K562 (cell line): ENCODE measurements around the gene SOST.

ENCODE experiments used
- DPF2 ChIP-seq: fragments of 450-650 bp; IDR thresholded peaks from 2 replicates; pipeline ENCODE4 v1.6.1; 2016
- FOXM1 ChIP-seq, 2 experiments: fragments of 450-650 bp in 1 of 2; sonication (generic) in 1 of 2; formaldehyde crosslinking in 1 of 2; IDR thresholded peaks; 2 replicates each; pipeline versions ENCODE4 v1.6.1 to v1.9.0; 2017 to 2022; ENCODE audit warnings: low read depth in 2 of 2, mild to moderate bottlenecking in 2 of 2, missing genetic modification reagents in 1 of 2, moderate library complexity in 1 of 2
- MEF2D ChIP-seq: conservative IDR thresholded peaks from 2 replicates; pipeline ENCODE4 v1.6.1; 2016; ENCODE audit warnings: low read depth, missing genetic modification characterization, missing compliant biosample characterization
- POLR2A ChIP-seq: fragments of 450-650 bp; conservative IDR thresholded peaks from 2 replicates; pipeline ENCODE4 v1.6.1; 2016
- TF ChIP-seq, protein P1 (sequence below): sonication (generic); formaldehyde crosslinking; IDR thresholded peaks from 2 replicates; pipeline ENCODE4 v1.8.1; 2023; ENCODE audit warnings: mild to moderate bottlenecking, missing genetic modification reagents
- TF ChIP-seq, protein P2 (sequence below), 3 experiments: IDR thresholded peaks in 2 of 3; conservative IDR thresholded peaks in 1 of 3; 2 replicates each; pipeline ENCODE4 v1.5.1; 2011 to 2012; ENCODE audit warnings: low read length in 3 of 3, mild to moderate bottlenecking in 3 of 3, control low read depth in 2 of 3, improper control_type of control experiment in 1 of 3, inconsistent platforms in 1 of 3, low read depth in 1 of 3, mixed read lengths in 1 of 3, moderate library complexity in 1 of 3; ENCODE audit not compliant: insufficient read depth in 2 of 3
- TF ChIP-seq, protein P3 (sequence below), 2 experiments: fragments of 450-650 bp in 1 of 2; sonication (generic) in 1 of 2; formaldehyde crosslinking; conservative IDR thresholded peaks; 2 replicates each; pipeline versions ENCODE4 v1.4.0 to v1.8.1; 2020 to 2022; ENCODE audit warnings: mild to moderate bottlenecking in 1 of 2, missing genetic modification reagents in 1 of 2
- TF ChIP-seq, protein P4 (sequence below): sonication (generic); formaldehyde crosslinking; IDR thresholded peaks from 2 replicates; pipeline ENCODE4 v1.8.1; 2022; ENCODE audit warnings: missing genetic modification reagents

DNA sequence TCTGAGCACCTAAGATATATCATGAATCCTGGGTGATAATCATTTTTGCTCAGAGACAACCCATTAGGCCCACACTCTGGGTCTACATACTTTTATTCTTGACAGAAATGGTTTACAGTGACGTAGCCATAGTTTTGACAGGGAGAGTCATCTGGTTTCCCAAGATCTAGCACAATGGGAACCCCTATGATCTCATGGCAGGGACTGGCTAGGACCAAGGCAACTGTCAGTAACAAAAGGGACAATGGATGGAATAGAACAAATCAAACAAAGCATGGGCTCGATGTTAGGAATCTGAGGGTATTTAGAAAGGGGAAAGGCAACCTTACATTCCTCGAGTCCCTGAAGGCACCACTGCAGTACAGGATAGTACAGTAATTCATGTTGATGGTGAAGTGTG lies 42.1 kb upstream of the SOST start:
- TF ChIP-seq FOXM1 (IDR thresholded peaks at IDR 0.05; ENCODE audit: low read depth) = no peak
- TF ChIP-seq FOXM1 (CRISPR knock-in tag; IDR thresholded peaks at IDR 0.05; ENCODE audit: low read depth) = no peak
- TF ChIP-seq MEF2D (tag) = no peak
- no peak for TF ChIP-seq DPF2
- TF ChIP-seq, protein P1, sequence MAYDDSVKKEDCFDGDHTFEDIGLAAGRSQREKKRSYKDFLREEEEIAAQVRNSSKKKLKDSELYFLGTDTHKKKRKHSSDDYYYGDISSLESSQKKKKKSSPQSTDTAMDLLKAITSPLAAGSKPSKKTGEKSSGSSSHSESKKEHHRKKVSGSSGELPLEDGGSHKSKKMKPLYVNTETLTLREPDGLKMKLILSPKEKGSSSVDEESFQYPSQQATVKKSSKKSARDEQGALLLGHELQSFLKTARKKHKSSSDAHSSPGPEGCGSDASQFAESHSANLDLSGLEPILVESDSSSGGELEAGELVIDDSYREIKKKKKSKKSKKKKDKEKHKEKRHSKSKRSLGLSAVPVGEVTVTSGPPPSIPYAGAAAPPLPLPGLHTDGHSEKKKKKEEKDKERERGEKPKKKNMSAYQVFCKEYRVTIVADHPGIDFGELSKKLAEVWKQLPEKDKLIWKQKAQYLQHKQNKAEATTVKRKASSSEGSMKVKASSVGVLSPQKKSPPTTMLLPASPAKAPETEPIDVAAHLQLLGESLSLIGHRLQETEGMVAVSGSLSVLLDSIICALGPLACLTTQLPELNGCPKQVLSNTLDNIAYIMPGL (CRISPR knock-in tag) = no peak
- TF ChIP-seq POLR2A = no peak
- TF ChIP-seq, protein P2, sequence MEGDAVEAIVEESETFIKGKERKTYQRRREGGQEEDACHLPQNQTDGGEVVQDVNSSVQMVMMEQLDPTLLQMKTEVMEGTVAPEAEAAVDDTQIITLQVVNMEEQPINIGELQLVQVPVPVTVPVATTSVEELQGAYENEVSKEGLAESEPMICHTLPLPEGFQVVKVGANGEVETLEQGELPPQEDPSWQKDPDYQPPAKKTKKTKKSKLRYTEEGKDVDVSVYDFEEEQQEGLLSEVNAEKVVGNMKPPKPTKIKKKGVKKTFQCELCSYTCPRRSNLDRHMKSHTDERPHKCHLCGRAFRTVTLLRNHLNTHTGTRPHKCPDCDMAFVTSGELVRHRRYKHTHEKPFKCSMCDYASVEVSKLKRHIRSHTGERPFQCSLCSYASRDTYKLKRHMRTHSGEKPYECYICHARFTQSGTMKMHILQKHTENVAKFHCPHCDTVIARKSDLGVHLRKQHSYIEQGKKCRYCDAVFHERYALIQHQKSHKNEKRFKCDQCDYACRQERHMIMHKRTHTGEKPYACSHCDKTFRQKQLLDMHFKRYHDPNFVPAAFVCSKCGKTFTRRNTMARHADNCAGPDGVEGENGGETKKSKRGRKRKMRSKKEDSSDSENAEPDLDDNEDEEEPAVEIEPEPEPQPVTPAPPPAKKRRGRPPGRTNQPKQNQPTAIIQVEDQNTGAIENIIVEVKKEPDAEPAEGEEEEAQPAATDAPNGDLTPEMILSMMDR (IDR thresholded peaks at IDR 0.05 in 2 of 3, conservative IDR thresholded peaks at IDR 0.05 in 1 of 3; ENCODE audit: insufficient read depth in 2 of 3, low read depth in 1 of 3, low read length in 3 of 3) = no peak
- TF ChIP-seq, protein P3, sequence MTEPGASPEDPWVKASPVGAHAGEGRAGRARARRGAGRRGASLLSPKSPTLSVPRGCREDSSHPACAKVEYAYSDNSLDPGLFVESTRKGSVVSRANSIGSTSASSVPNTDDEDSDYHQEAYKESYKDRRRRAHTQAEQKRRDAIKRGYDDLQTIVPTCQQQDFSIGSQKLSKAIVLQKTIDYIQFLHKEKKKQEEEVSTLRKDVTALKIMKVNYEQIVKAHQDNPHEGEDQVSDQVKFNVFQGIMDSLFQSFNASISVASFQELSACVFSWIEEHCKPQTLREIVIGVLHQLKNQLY (CRISPR knock-in tag; conservative IDR thresholded peaks at IDR 0.05) = no peak
- TF ChIP-seq, protein P4, sequence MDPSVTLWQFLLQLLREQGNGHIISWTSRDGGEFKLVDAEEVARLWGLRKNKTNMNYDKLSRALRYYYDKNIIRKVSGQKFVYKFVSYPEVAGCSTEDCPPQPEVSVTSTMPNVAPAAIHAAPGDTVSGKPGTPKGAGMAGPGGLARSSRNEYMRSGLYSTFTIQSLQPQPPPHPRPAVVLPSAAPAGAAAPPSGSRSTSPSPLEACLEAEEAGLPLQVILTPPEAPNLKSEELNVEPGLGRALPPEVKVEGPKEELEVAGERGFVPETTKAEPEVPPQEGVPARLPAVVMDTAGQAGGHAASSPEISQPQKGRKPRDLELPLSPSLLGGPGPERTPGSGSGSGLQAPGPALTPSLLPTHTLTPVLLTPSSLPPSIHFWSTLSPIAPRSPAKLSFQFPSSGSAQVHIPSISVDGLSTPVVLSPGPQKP (CRISPR knock-in tag) = no peak
